ENCODE data around the gene NRDC.

Gene NRDC

DNA sequence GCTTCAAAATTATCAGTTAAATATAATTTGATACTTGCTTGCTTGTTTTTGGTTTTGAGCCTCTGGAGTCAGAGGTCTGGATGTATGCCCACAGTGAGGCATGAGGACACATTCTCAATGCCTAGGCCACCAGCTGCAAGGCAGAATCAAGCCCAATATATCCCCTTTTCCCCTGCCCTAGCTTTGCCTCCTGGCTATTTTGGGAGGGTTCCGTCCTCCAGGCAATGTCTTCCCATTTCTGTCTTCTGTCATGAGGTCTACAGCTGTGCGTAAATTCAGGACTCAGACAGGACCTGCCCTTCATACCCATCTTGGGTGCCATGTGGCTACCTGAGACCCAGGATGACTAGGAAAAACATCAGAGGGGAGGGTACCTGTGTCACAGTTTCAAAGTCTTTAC is 19.2 kb downstream of the NRDC start:
- no peak overlapping the region for H3K4me3 ChIP-seq (ENCODE audit: low read depth, low read length)
- no peak overlapping the region for H3K27ac ChIP-seq (ENCODE audit: extremely low read depth, low read depth, low read length)
- peaks cover 4 to 11% of the 10 kb centered on the region in 2 experiments; a peak in 2 of 3 replicates for H3K36me3 ChIP-seq (ENCODE audit: control insufficient read depth in 2 of 2, insufficient read depth in 1 of 2, low read length in 2 of 2)
- ChIA-PET CTCF (interaction anchor here (0.7 kb wide), 1 partner anchor 8 kb away, joined by 3 read pairs; no protein-coding TSS in a partner anchor), POLR2A (interaction anchor here (1.3 kb wide), 1 partner anchor 10 kb away, joined by 3 read pairs; no protein-coding TSS in a partner anchor)
- no peaks in the 10 kb centered on the region for H3K4me1 ChIP-seq (ENCODE audit: control insufficient read depth, insufficient read depth, low read length)
- H3K9me3 ChIP-seq (ENCODE audit: control insufficient read depth, insufficient read depth, low read depth, low read length): no peaks in the 10 kb centered on the region
- TF ChIP-seq OVOL3 (tag by site-specific recombination; IDR thresholded peaks at IDR 0.05) (no peak), ZNF214 (tag by site-specific recombination; IDR thresholded peaks at IDR 0.05; ENCODE audit: borderline replicate concordance) (no peak), ZNF555 (tag by site-specific recombination; conservative IDR thresholded peaks at IDR 0.05) (no peak), ZNF239 (tag by site-specific recombination; IDR thresholded peaks at IDR 0.05) (no peak), ZNF837 (tag by site-specific recombination; IDR thresholded peaks at IDR 0.05) (no peak), ZNF10 (tag by site-specific recombination; IDR thresholded peaks at IDR 0.05) (no peak), ZNF747 (tag by site-specific recombination; IDR thresholded peaks at IDR 0.05) (no peak), ZSCAN4 (tag by site-specific recombination; IDR thresholded peaks at IDR 0.05) (no peak), MYNN (tag by site-specific recombination; IDR thresholded peaks at IDR 0.05; ENCODE audit: borderline replicate concordance) (no peak), ZBTB1 (tag by site-specific recombination; IDR thresholded peaks at IDR 0.05) (no peak), WT1 (tag by site-specific recombination; IDR thresholded peaks at IDR 0.05) (no peak), REPIN1 (tag by site-specific recombination; IDR thresholded peaks at IDR 0.05; ENCODE audit: low read depth) (no peak), ZFP3 (tag by site-specific recombination; IDR thresholded peaks at IDR 0.05; ENCODE audit: low read depth) (no peak), ZNF202 (tag by site-specific recombination; IDR thresholded peaks at IDR 0.05; ENCODE audit: borderline replicate concordance) (no peak), ZNF521 (tag by site-specific recombination; IDR thresholded peaks at IDR 0.05) (no peak)
- TF ChIP-seq, protein P1, sequence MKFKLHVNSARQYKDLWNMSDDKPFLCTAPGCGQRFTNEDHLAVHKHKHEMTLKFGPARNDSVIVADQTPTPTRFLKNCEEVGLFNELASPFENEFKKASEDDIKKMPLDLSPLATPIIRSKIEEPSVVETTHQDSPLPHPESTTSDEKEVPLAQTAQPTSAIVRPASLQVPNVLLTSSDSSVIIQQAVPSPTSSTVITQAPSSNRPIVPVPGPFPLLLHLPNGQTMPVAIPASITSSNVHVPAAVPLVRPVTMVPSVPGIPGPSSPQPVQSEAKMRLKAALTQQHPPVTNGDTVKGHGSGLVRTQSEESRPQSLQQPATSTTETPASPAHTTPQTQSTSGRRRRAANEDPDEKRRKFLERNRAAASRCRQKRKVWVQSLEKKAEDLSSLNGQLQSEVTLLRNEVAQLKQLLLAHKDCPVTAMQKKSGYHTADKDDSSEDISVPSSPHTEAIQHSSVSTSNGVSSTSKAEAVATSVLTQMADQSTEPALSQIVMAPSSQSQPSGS (tag by site-specific recombination; IDR thresholded peaks at IDR 0.05; ENCODE audit: low read depth): no peak
- TF ChIP-seq, protein P2, sequence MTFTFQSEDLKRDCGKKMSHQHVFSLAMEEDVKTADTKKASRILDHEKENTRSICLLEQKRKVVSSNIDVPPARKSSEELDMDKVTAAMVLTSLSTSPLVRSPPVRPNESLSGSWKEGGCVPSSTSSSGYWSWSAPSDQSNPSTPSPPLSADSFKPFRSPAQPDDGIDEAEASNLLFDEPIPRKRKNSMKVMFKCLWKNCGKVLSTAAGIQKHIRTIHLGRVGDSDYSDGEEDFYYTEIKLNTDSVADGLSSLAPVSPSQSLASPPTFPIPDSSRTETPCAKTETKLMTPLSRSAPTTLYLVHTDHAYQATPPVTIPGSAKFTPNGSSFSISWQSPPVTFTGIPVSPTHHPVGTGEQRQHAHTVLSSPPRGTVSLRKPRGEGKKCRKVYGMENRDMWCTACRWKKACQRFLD (tag by site-specific recombination; IDR thresholded peaks at IDR 0.05): no peak
- TF ChIP-seq, protein P3, sequence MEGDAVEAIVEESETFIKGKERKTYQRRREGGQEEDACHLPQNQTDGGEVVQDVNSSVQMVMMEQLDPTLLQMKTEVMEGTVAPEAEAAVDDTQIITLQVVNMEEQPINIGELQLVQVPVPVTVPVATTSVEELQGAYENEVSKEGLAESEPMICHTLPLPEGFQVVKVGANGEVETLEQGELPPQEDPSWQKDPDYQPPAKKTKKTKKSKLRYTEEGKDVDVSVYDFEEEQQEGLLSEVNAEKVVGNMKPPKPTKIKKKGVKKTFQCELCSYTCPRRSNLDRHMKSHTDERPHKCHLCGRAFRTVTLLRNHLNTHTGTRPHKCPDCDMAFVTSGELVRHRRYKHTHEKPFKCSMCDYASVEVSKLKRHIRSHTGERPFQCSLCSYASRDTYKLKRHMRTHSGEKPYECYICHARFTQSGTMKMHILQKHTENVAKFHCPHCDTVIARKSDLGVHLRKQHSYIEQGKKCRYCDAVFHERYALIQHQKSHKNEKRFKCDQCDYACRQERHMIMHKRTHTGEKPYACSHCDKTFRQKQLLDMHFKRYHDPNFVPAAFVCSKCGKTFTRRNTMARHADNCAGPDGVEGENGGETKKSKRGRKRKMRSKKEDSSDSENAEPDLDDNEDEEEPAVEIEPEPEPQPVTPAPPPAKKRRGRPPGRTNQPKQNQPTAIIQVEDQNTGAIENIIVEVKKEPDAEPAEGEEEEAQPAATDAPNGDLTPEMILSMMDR (tag by site-specific recombination; IDR thresholded peaks at IDR 0.05): no peak
- TF ChIP-seq, protein P4, sequence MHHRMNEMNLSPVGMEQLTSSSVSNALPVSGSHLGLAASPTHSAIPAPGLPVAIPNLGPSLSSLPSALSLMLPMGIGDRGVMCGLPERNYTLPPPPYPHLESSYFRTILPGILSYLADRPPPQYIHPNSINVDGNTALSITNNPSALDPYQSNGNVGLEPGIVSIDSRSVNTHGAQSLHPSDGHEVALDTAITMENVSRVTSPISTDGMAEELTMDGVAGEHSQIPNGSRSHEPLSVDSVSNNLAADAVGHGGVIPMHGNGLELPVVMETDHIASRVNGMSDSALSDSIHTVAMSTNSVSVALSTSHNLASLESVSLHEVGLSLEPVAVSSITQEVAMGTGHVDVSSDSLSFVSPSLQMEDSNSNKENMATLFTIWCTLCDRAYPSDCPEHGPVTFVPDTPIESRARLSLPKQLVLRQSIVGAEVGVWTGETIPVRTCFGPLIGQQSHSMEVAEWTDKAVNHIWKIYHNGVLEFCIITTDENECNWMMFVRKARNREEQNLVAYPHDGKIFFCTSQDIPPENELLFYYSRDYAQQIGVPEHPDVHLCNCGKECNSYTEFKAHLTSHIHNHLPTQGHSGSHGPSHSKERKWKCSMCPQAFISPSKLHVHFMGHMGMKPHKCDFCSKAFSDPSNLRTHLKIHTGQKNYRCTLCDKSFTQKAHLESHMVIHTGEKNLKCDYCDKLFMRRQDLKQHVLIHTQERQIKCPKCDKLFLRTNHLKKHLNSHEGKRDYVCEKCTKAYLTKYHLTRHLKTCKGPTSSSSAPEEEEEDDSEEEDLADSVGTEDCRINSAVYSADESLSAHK (tag by site-specific recombination; IDR thresholded peaks at IDR 0.05): no peak
- TF ChIP-seq, protein P5, sequence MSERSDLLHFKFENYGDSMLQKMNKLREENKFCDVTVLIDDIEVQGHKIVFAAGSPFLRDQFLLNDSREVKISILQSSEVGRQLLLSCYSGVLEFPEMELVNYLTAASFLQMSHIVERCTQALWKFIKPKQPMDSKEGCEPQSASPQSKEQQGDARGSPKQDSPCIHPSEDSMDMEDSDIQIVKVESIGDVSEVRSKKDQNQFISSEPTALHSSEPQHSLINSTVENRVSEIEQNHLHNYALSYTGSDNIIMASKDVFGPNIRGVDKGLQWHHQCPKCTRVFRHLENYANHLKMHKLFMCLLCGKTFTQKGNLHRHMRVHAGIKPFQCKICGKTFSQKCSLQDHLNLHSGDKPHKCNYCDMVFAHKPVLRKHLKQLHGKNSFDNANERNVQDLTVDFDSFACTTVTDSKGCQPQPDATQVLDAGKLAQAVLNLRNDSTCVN (tag by site-specific recombination; optimal IDR thresholded peaks at IDR 0.05): no peak
